Right ventricle myocardium inferior (tissue), 1 donor: Measurements from ENCODE around the gene GNG2. TPM values are rescaled to one million over a fixed set of nuclear protein-coding genes. Genes with fewer than 3 reads are reported as not detected.

Experiments
- ATAC-seq: fragments of 200-7000 bp; cut with Tn5 transposase; one replicate; pipeline ENCODE4 v1.9.1; 2020; ENCODE audit warnings: mild to moderate bottlenecking, moderate library complexity
- DNase-seq: peaks from one replicate; pipeline ENCODE4 v3.0.0; 2021; ENCODE audit errors: missing footprints
- intact Hi-C: fragments of 100-400 bp; cut with DNase I; formaldehyde crosslinking; loops from one replicate; pipeline ENCODE4 v1.11.0; 2022
- total RNA-seq: library from RNA; stranded (reverse); fragmentation: NEBNext Ultra II Directional; extraction: Animal tissue kit (Norgen Biotek cat#: 25700); gene quantifications from one replicate; pipeline ENCODE4 v1.2.1, GENCODE V29; 2021
- donor health status: DM: no; HTN: yes; CAD: no; lungs with severe emphysema.

The GNG2 gene
- total RNA-seq, 1 donor from 2014 or later: 15.5 TPM

GRCh38 chr14:51849097-51849496 lies 11.3 kb upstream of the GNG2 start:
- DNase-seq (no peak), ATAC-seq (no peak)
- intact Hi-C loops: no loop called here

GRCh38 chr14:51850651-51851050 lies 9.8 kb upstream of the GNG2 start:
- no peak for ATAC-seq
- DNase-seq: no peak
- intact Hi-C loops: no loop called here

DNA sequence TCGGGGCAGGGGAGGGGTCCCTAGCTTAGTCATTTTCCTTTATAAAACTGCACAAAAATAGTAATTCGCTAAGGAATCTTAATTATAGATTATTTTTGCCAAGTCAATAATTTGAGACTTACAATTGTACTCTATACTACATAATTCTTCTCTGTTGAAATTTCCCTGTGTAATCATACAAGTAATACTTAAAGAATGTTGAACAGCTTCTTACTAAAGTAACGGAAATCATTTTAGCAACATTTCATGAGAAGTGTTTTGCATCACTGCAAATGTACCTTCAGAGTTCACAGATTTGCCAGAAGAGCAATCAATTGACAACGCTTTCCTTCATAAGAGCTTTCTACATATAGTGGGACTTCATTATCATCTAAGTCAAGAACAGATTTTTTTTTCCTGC lies 7.9 kb upstream of the GNG2 start:
- intact Hi-C loops: no loop called here

GRCh38 chr14:51855234-51855633 lies 5.2 kb upstream of the GNG2 start:
- no peak for DNase-seq
- intact Hi-C loops: no loop called here
- ATAC-seq: no peak

More for the DNA sequence above, 7.9 kb upstream of the GNG2 start:
- no peak for DNase-seq
- no peak for ATAC-seq

- ATAC-seq (no peak), DNase-seq (no peak)
- intact Hi-C loops: no loop called here
These were observed 3.6 kb upstream of the GNG2 start for GRCh38 chr14:51856792-51857296.

DNA sequence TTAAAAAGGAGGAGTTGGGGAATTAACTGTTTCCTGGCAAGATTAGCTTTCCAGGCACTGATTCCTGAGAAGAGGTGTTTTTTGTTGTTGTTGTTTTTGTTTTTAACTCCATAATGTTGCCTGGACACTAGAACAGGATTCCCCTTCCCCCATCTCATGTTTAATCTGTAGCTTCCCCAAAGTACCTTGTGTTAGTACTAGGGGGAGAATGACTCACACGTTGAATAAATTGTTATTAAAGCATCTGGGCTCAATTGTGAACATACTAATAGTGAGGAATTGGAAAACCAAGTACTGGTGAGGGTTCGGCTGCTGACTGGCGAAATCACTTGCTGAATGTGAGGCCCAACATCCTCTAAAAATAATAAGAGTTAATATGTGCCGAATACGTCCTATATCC lies 1.3 kb upstream of the GNG2 start:
- DNase-seq: no peak
- no peak for ATAC-seq
- intact Hi-C loops: no loop called here

GRCh38 chr14:51860825-51861499 lies 550 bp downstream of the GNG2 start:
- peak; percentile 40 for ATAC-seq
- DNase-seq: no peak
- intact Hi-C loops: loop anchor here (5.0 kb wide), 1 partner anchor 116 kb away; no protein-coding TSS in a partner anchor

GRCh38 chr14:51862176-51862796 lies 1.9 kb downstream of the GNG2 start:
- ATAC-seq (no peak), DNase-seq (no peak)
- intact Hi-C loops: loop anchor here (5.0 kb wide), 1 partner anchor 115 kb away; no protein-coding TSS in a partner anchor

DNA sequence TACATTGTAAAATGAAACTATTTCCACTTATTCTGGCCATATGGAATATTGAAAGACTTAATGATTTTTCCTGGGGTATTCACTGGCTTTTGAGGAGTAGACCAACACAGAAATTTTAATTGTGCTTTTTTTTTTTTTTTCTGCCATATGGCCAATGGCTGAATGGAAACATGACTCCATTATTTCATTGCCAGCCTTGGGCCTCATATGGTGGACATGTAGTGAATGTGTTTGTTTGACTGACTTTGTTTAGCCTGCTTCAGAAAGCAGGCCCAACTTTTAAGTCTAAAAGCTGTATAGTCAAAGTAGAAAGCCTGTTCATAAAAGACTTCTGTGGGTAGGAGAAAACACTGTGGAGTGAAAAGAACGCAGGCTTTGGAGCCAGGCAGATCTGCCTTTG lies 2.4 kb downstream of the GNG2 start:
- DNase-seq (no peak), ATAC-seq (no peak)
- intact Hi-C loops: loop anchor here (5.0 kb wide), 1 partner anchor 114 kb away; no protein-coding TSS in a partner anchor

DNA sequence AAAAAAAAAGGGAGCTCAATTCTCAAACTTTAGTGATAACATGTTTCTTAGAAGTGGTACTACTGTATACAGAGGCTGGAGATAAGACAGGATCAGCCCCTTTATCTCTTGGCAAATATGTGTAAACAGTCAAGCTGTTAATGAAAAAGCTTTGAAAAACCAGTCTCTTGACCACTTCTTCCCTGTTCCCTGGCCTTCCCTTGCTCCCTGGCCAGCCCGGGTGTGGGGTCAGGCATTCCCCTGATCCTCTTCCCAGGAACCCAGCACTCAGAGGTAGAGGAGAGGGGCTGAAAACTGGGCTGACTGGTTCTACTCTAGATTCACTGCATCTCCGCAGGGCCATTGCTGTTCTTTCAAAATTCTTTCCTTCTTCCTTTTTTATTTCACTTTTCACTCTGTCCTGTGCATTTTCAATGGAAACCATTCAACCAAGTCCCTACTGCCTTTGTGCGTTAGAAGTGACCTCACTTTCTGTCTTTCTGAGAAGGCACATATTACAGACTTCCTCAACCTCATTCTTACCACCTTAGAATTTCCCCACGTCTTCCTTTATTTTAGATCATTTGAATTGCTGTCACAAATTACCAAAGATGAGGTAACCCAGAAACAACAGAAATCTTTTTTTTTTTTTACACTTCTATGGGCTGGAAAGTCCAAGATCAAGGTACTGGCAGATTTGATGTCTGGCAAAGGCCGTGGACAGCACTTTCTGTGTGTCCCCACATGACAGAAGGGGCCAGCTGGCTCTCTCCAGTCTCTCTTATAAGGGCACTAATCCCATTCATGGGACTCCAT lies 5.7 kb downstream of the GNG2 start:
- no peak for ATAC-seq
- intact Hi-C loops: no loop called here

GRCh38 chr14:51867741-51868140 lies 7.3 kb downstream of the GNG2 start:
- intact Hi-C loops: no loop called here
- no peak for ATAC-seq
- DNase-seq: no peak

More for the DNA sequence above, 5.7 kb downstream of the GNG2 start:
- DNase-seq: no peak

DNA sequence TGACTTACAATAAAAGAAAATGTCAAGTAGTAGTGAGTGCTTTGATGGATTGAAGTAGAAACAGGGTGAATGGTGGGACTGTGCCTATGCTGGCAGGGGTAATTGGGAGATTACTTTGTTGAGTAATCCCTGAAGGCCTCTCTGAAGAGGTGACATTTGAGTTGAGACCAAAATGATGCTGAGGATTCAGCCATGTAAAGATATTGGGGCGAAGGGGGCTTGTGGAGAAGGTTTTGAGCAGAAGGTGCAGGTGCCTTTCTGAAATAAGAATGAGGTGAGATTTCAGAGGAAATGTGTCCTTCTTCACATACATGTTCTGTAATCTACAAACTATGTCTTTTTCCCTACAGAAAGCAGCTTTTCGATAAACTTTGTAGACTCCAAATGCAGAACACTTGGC lies 8.0 kb downstream of the GNG2 start:
- intact Hi-C loops: no loop called here
- DNase-seq: no peak
- ATAC-seq: no peak

DNA sequence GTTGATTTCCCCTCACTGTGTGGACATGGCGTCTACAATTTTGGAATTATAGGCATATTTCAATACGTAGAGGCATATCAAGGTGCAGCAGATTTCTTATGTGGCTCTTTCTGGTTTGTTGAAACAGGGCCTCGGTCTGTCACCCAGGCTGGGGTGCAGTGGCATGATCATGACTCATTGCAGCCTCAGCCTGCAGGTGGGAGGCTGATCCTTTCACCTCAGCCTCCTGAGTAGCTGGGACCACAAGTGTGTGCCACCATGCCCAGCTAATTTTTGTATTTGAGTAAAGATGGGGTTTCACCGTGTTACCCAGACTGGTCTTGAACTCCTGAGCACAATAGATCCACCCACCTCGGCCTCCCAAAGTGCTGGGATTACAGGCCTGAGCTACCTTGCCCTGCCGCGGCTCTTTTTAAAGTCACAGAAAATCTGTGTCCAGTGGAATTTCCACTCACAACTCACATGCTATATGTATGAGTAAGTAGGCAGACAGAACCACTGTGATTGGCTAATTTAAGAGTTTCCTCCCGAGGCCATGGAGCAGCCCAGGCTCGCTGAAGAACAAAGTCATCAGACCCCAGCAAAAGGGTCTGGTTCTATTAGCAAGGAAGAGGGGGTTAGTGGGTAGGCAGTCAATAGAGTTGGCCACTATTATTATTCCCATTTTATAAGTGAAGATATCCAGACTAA lies 9.1 kb downstream of the GNG2 start:
- intact Hi-C loops: no loop called here
- ATAC-seq: no peak
- DNase-seq: no peak

GRCh38 chr14:51870606-51871005 lies 10.2 kb downstream of the GNG2 start:
- no peak for ATAC-seq
- intact Hi-C loops: no loop called here

GRCh38 chr14:51871846-51872245 lies 11.4 kb downstream of the GNG2 start:
- intact Hi-C loops: no loop called here
- no peak for DNase-seq
- ATAC-seq: no peak

More at GRCh38 chr14:51870606-51871005, 10.2 kb downstream of the GNG2 start:
- no peak for DNase-seq

DNA sequence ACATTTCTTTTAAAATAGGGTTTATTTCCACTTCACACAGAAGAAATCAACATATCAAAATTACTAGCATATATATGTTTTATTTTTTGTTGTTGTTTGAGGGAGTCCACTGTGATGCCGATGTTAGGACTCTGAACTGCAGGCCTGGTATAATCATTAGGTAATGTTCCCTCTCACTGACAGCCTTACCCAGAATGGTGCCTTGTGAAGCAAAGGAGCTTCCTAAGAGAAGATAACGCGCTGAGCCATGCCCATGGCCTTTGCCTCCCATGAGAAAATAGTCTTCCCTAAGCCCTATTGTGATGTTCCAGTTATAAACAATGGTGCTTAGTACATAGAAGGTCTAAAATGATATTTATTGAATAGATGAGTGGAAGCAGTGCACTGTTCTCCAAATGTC lies 12.0 kb downstream of the GNG2 start:
- intact Hi-C loops: no loop called here
- no peak for DNase-seq
- ATAC-seq: no peak

GRCh38 chr14:51873221-51873893 lies 12.9 kb downstream of the GNG2 start:
- ATAC-seq (peak; percentile 70), DNase-seq (no peak)
- intact Hi-C loops: no loop called here

DNA sequence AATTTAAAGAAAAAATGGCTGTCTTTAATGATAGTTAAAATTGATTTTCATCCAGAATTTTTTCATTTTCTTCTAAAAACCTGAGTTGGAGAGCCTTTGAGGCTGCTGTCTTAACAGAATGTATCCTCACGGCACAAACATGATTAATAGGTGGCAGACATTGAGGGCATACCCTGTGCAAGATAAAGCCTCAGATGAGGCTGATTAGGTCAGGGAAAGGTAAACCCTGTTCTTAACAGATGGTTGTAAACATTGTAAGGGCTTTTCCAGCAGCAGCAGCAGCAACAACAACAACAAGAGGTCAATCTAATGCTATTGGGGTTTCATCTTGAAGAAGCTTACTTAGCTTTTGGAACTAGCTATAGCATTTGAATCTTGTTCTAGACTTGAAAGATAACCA lies 17.4 kb downstream of the GNG2 start:
- ATAC-seq (no peak), DNase-seq (no peak)
- intact Hi-C loops: no loop called here
